Neural cell (in vitro differentiated cells): Measurements from ENCODE around the gene RBBP7. TPM values are rescaled to one million over a fixed set of nuclear protein-coding genes. Genes with fewer than 3 reads are reported as not detected.
A peak's percentile ranks its signal among the peaks of the same experiment; 100 is the strongest.

Experiments used
- H2AFZ ChIP-seq: fragments of 200-600, 300-800 bp; sonication (generic), shearing (Covaris generic); 2 replicates; pipeline ENCODE4 v1.6.0; 2014; ENCODE audit warnings: low read depth, mild to moderate bottlenecking, antibody characterized with exemption, low read length, moderate library complexity
- H3F3A ChIP-seq: fragments of 200-600 bp; shearing (Covaris generic); 2 replicates; pipeline ENCODE4 v1.6.1; 2016; ENCODE audit warnings: mild to moderate bottlenecking, moderate library complexity, mixed read lengths, antibody characterized with exemption, low read length; ENCODE audit not compliant: insufficient read depth, poor library complexity, severe bottlenecking
- H3K27ac ChIP-seq: fragments of 200-600, 300-800 bp; sonication (generic), shearing (Covaris generic); 2 replicates; pipeline ENCODE4 v1.5.1; 2014; ENCODE audit warnings: mild to moderate bottlenecking, low read length, moderate library complexity
- H3K27me3 ChIP-seq: fragments of 300-800, 200-600 bp; sonication (generic), shearing (Covaris generic); 2 replicates; pipeline ENCODE4 v1.6.0; 2014; ENCODE audit warnings: mild to moderate bottlenecking, low read depth, low read length, moderate library complexity; ENCODE audit not compliant: insufficient read depth
- H3K36me3 ChIP-seq: fragments of 300-800, 200-600 bp; sonication (generic), shearing (Covaris generic); 2 replicates; pipeline ENCODE4 v1.5.1; 2014; ENCODE audit warnings: mild to moderate bottlenecking, antibody characterized with exemption, low read length, moderate library complexity; ENCODE audit not compliant: insufficient read depth
- H3K4me2 ChIP-seq: fragments of 300-800, 200-600 bp; sonication (generic), shearing (Covaris generic); 2 replicates; pipeline ENCODE4 v1.6.0; 2014; ENCODE audit warnings: mild to moderate bottlenecking, low read length
- H3K4me3 ChIP-seq: fragments of 300-800, 200-600 bp; sonication (generic), shearing (Covaris generic); 2 replicates; pipeline ENCODE4 v1.5.1; 2014; ENCODE audit warnings: mild to moderate bottlenecking, low read length, moderate library complexity
- H3K79me2 ChIP-seq: fragments of 200-600 bp; shearing (Covaris generic); replicated peaks from 2 replicates; pipeline ENCODE4 v1.6.0; 2014; ENCODE audit warnings: mild to moderate bottlenecking, low read length, moderate library complexity; ENCODE audit not compliant: insufficient read depth
- H3K9ac ChIP-seq: fragments of 300-800, 200-600 bp; sonication (generic), shearing (Covaris generic); 2 replicates; pipeline ENCODE4 v1.6.1; 2016; ENCODE audit warnings: mild to moderate bottlenecking, low read length, mixed read lengths
- H3K9me2 ChIP-seq: fragments of 200-600 bp; shearing (Covaris generic); 2 replicates; pipeline ENCODE4 v1.6.1; 2016; ENCODE audit warnings: mild to moderate bottlenecking, low read length, mixed read lengths; ENCODE audit not compliant: insufficient read depth
- H3K9me3 ChIP-seq: fragments of 200-600, 300-800 bp; sonication (generic), shearing (Covaris generic); 2 replicates; pipeline ENCODE4 v1.6.1; 2016; ENCODE audit warnings: mild to moderate bottlenecking, mixed run types, low read length, moderate library complexity, mixed read lengths
- H4K20me1 ChIP-seq: fragments of 200-600 bp; shearing (Covaris generic); 2 replicates; pipeline ENCODE4 v1.6.1; 2016; ENCODE audit warnings: mild to moderate bottlenecking, mixed run types; ENCODE audit not compliant: insufficient read depth
- CTCF ChIP-seq: fragments of 450-650 bp; IDR thresholded peaks from 2 replicates; pipeline ENCODE4 v1.5.1; 2014; ENCODE audit warnings: antibody characterized with exemption, mild to moderate bottlenecking, moderate library complexity; ENCODE audit not compliant: poor library complexity, severe bottlenecking
- EP300 ChIP-seq: fragments of 450-650 bp; conservative IDR thresholded peaks from 2 replicates; pipeline ENCODE4 v1.6.1; 2014; ENCODE audit warnings: antibody characterized with exemption, mild to moderate bottlenecking, moderate library complexity; ENCODE audit not compliant: poor library complexity, severe bottlenecking
- EZH2 ChIP-seq: fragments of 200-600, 300-800 bp; shearing (Covaris generic), sonication (generic); IDR thresholded peaks from 2 replicates; pipeline ENCODE4 v1.6.1; 2014; ENCODE audit warnings: antibody characterized with exemption, low read length, borderline replicate concordance, mild to moderate bottlenecking; ENCODE audit not compliant: insufficient read depth, poor library complexity, severe bottlenecking
- MXI1 ChIP-seq: fragments of 450-650 bp; conservative IDR thresholded peaks from 2 replicates; pipeline ENCODE4 v1.6.1; 2014; ENCODE audit warnings: antibody characterized with exemption, mild to moderate bottlenecking; ENCODE audit not compliant: poor library complexity, severe bottlenecking
- POLR2AphosphoS5 ChIP-seq: IDR thresholded peaks from 2 replicates; pipeline ENCODE4 v1.6.1; 2012
- RAD21 ChIP-seq: fragments of 450-650 bp; conservative IDR thresholded peaks from 2 replicates; pipeline ENCODE4 v1.6.1; 2014; ENCODE audit warnings: antibody characterized with exemption, mild to moderate bottlenecking, moderate library complexity
- REST ChIP-seq: IDR thresholded peaks from 2 replicates; pipeline ENCODE4 v1.6.1; 2012; ENCODE audit warnings: borderline replicate concordance
- SMC3 ChIP-seq: fragments of 450-650 bp; conservative IDR thresholded peaks from 2 replicates; pipeline ENCODE4 v1.6.1; 2014; ENCODE audit warnings: antibody characterized with exemption, mild to moderate bottlenecking, moderate library complexity; ENCODE audit not compliant: poor library complexity
- TAF1 ChIP-seq: IDR thresholded peaks from 2 replicates; pipeline ENCODE4 v1.6.1; 2012; ENCODE audit warnings: low read depth
- polyA plus RNA-seq: library from polyadenylated mRNA; depleted of rRNA; stranded (reverse); fragments of >200 nt; gene quantifications from 2 replicates; pipeline ENCODE4 v1.2.3, GENCODE V29; 2014

RBBP7 gene
- polyA plus RNA-seq, 1 donor from 2014 or later: 204 TPM

DNA sequence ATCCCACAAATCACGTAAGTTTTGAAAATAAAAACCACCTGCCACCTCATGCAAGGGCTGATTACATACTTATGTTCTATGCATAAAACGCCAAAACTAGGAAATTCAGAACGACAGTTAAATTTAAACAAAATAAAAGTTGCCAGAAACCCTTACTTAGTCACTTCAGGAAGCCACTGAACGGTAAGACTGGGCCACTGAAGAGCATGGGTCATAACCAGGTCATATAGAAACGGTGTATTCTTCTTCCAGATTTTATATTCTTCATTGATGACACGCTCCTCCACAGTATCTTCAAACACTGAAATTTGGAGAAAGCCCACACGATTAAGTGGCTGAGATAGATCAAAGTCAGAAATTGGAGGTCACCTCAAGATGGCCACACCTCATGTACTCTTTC is 1.2 kb downstream of the RBBP7 start:
- Histone ChIP-seq H3K27ac (peak overlapping the region; percentile 61), H3F3A (no peaks in the 10 kb centered on the region), H3K9me2 (no peaks in the 10 kb centered on the region), H3K9me3 (no peaks in the 10 kb centered on the region), H3K4me2 (peak overlapping the region; percentile 68), H3K79me2 (peaks cover 29% of the 10 kb centered on the region), H2AFZ (no peak overlapping the region), H3K36me3 (no peaks in the 10 kb centered on the region), H3K4me3 (peak overlapping the region; percentile 73), H4K20me1 (no peaks in the 10 kb centered on the region), H3K27me3 (no peaks in the 10 kb centered on the region), H3K9ac (peak overlapping the region; percentile 62)
- TF ChIP-seq MXI1 (no peak), SMC3 (no peak), RAD21 (no peak), TAF1 (no peak), REST (no peak), POLR2AphosphoS5 (no peak), EZH2 (no peak), CTCF (no peak), EP300 (no peak)

GRCh38 chrX:16867947-16868346 is 2.2 kb downstream of the RBBP7 start:
- H3K9me3 ChIP-seq: no peaks in the 10 kb centered on the region

More at GRCh38 chrX:16867947-16868346, 2.2 kb downstream of the RBBP7 start:
- Histone ChIP-seq H2AFZ (no peak overlapping the region), H3F3A (no peaks in the 10 kb centered on the region), H3K27ac (no peak overlapping the region), H3K36me3 (no peaks in the 10 kb centered on the region), H3K4me2 (peak overlapping the region; percentile 68), H3K79me2 (peaks cover 33% of the 10 kb centered on the region), H3K9me2 (no peaks in the 10 kb centered on the region), H3K4me3 (peak overlapping the region; percentile 73), H3K9ac (no peak overlapping the region), H3K27me3 (no peaks in the 10 kb centered on the region), H4K20me1 (no peaks in the 10 kb centered on the region)
- TF ChIP-seq CTCF (no peak), EZH2 (no peak), TAF1 (no peak)
